Ishikawa (cell line): Measurements from ENCODE around the gene ARF5.

ENCODE experiments used
- CEBPB ChIP-seq: IDR thresholded peaks from 2 replicates; pipeline ENCODE4 v1.6.1; 2012
- CREB1 ChIP-seq: IDR thresholded peaks from 2 replicates; pipeline ENCODE4 v1.6.1; 2012; ENCODE audit warnings: low read depth
- EGR1 ChIP-seq: IDR thresholded peaks from 2 replicates; pipeline ENCODE4 v1.6.1; 2012
- EP300 ChIP-seq: IDR thresholded peaks from 2 replicates; pipeline ENCODE4 v1.6.1; 2012; ENCODE audit warnings: borderline replicate concordance
- FOXM1 ChIP-seq: IDR thresholded peaks from 2 replicates; pipeline ENCODE4 v1.6.1; 2012; ENCODE audit warnings: low read depth, borderline replicate concordance
- NFIC ChIP-seq: IDR thresholded peaks from 2 replicates; pipeline ENCODE4 v1.6.1; 2012
- RAD21 ChIP-seq: IDR thresholded peaks from 2 replicates; pipeline ENCODE4 v1.6.1; 2012; ENCODE audit warnings: low read depth
- TAF1 ChIP-seq: IDR thresholded peaks from 2 replicates; pipeline ENCODE4 v1.6.1; 2012; ENCODE audit warnings: low read depth, mild to moderate bottlenecking
- TCF12 ChIP-seq: IDR thresholded peaks from 2 replicates; pipeline ENCODE4 v1.6.1; 2012; ENCODE audit warnings: low read depth
- TEAD4 ChIP-seq: IDR thresholded peaks from 2 replicates; pipeline ENCODE4 v1.6.1; 2012
- USF1 ChIP-seq: IDR thresholded peaks from 2 replicates; pipeline ENCODE4 v1.6.1; 2012
- YY1 ChIP-seq: IDR thresholded peaks from 2 replicates; pipeline ENCODE4 v1.6.1; 2012; ENCODE audit warnings: low read depth
- ZBTB7A ChIP-seq: IDR thresholded peaks from 2 replicates; pipeline ENCODE4 v1.6.1; 2012; ENCODE audit warnings: low read depth
- TF ChIP-seq, protein P1 (sequence below): IDR thresholded peaks from 2 replicates; pipeline ENCODE4 v1.6.1; 2012; ENCODE audit warnings: low read depth, mild to moderate bottlenecking
- TF ChIP-seq, protein P2 (sequence below): IDR thresholded peaks from 2 replicates; pipeline ENCODE4 v1.6.1; 2012

ARF5 gene

GRCh38 chr7:127600885-127601284, 12.7 kb downstream of the ARF5 start:
- TF ChIP-seq TEAD4 (no peak), EGR1 (no peak), TAF1 (no peak), TCF12 (no peak), FOXM1 (no peak), USF1 (no peak), EP300 (no peak), CREB1 (no peak), CEBPB (no peak), RAD21 (no peak), ZBTB7A (no peak), YY1 (no peak)
- TF ChIP-seq, protein P1, sequence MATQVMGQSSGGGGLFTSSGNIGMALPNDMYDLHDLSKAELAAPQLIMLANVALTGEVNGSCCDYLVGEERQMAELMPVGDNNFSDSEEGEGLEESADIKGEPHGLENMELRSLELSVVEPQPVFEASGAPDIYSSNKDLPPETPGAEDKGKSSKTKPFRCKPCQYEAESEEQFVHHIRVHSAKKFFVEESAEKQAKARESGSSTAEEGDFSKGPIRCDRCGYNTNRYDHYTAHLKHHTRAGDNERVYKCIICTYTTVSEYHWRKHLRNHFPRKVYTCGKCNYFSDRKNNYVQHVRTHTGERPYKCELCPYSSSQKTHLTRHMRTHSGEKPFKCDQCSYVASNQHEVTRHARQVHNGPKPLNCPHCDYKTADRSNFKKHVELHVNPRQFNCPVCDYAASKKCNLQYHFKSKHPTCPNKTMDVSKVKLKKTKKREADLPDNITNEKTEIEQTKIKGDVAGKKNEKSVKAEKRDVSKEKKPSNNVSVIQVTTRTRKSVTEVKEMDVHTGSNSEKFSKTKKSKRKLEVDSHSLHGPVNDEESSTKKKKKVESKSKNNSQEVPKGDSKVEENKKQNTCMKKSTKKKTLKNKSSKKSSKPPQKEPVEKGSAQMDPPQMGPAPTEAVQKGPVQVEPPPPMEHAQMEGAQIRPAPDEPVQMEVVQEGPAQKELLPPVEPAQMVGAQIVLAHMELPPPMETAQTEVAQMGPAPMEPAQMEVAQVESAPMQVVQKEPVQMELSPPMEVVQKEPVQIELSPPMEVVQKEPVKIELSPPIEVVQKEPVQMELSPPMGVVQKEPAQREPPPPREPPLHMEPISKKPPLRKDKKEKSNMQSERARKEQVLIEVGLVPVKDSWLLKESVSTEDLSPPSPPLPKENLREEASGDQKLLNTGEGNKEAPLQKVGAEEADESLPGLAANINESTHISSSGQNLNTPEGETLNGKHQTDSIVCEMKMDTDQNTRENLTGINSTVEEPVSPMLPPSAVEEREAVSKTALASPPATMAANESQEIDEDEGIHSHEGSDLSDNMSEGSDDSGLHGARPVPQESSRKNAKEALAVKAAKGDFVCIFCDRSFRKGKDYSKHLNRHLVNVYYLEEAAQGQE, result no peak

DNA sequence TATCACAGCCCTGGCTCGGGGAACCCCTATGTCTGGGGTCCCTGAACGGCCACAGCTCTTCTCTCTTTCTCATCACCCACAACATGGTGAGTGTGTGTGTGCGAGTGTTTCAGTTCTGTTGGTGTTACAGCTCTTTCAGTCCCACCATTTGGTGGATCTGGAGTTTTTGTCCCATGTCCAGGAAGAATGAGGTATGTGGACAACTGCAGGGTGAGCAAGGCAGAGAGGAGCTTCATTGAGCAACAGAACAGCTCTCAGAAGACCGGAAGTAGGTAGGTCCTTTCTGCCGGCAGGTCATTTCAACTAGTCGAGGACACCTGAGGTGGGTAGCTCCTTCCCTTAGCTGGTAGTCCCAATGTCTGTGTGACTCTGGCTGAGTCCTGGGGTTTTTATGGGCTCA, 20.2 kb downstream of the ARF5 start:
- TF ChIP-seq NFIC (no peak), TCF12 (no peak), CEBPB (no peak), EGR1 (no peak), USF1 (no peak), ZBTB7A (no peak), RAD21 (no peak), FOXM1 (no peak), TAF1 (no peak), CREB1 (no peak)

DNA sequence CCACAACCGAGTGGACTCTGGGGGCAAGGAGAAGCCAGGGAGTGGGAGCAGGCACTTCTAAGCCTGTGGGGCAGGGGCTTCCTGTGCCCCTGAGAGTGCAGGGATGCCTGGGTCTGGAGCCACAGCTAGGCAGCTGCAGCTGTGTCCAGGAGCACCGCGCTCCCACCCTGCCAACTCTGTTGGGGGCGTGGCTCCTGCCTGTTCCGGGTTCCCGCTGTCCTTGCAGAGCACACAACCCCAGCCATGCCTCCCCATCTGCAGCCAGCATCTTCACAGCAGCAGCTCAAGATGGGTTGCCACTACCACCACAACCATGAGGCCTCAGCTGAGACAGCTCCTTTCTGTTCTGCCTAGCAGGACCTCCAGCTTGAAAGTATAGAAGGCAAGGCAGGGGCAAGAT, 21.1 kb downstream of the ARF5 start:
- no peak for TF ChIP-seq NFIC
- TF ChIP-seq, protein P2, sequence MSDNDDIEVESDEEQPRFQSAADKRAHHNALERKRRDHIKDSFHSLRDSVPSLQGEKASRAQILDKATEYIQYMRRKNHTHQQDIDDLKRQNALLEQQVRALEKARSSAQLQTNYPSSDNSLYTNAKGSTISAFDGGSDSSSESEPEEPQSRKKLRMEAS, result no peak
- TF ChIP-seq ZBTB7A, result no peak
- TF ChIP-seq CEBPB, result no peak
- no peak for TF ChIP-seq EP300
- no peak for TF ChIP-seq TCF12
- TF ChIP-seq, protein P1, result no peak
- TF ChIP-seq TEAD4, result no peak

DNA sequence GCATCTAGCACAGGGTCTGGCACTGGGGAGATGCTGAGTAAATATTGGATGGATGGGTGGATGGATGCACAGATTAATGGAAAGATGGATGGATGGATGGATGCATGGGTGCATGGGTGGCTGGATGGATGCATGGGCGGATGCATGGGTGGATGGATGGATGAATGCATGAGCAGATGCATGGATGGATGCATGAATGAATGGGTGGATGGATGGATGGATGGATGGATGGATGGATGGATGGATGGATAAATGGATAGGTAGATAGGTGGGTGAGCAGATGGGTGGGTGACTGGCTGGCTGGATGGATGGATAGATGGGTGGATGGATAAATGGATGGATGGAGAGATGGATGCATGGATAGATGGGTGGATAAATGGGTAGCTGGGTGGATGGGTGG, 24.1 kb downstream of the ARF5 start:
- TF ChIP-seq TAF1 (no peak), TEAD4 (no peak), CREB1 (no peak), NFIC (no peak), FOXM1 (no peak), EGR1 (no peak), EP300 (no peak), ZBTB7A (no peak), YY1 (no peak), CEBPB (no peak)

- no peak for TF ChIP-seq TAF1
- no peak for TF ChIP-seq EP300
- no peak for TF ChIP-seq USF1
- TF ChIP-seq CREB1, result no peak
- TF ChIP-seq NFIC, result no peak
- TF ChIP-seq TEAD4, result no peak
- TF ChIP-seq CEBPB, result no peak
- no peak for TF ChIP-seq FOXM1
- TF ChIP-seq RAD21, result no peak
- TF ChIP-seq, protein P1, result no peak
Observed at GRCh38 chr7:127616724-127617123, 28.5 kb downstream of the ARF5 start.
